ENCODE measurements around the gene CDC42EP4.

CDC42EP4 gene

DNA sequence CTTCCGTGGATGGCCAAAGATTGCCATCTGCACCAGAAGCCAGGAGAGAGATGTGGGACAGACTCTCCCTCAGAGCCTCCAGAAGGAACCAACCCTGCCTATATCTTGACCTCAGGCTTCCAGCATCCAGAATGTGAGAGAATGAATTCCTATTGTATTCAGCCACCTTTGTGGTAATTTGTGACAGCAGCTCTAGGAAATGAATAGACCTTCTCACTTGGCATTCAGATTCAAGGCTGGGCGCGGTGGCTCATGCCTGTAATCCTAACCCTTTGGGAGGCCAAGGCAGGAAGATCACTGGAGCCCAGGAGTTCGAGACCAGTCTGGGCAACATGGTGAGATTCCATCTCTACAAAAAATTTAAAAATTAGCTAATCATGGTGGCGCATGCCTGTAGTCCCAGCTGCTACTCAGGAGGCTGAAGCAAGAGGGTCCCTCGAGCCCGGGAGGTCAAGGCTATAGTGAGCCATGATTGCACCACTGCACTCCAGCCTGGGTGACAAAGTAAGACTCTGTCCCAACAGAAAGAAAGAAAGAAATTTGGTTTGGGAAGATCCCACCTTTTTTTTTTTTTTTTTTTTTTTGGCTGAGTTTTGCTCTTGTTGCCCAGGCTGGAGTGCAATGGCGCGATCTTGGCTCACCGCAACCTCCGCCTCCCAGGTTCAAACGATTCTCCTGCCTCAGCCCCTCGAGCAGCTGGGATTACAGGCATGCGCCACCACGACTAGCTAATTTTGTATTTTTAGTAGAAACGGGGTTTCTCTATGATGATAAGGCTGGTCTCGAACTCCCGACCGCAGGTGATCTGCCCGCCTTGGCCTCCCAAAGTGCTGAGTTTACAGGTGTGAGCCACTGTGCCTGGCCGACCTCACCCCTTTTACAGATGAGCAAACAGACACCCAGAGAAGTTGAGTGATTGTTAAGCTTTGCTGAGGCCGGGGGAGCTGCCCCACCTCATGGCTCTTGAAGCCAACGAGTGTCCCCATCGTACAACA is 45.9 kb downstream of the CDC42EP4 start:
- intact Hi-C loops (cut with DNase I): no loop called here
- peak in 3 of 10 donors; percentile 43 to 52 (median 52) for DNase-seq

DNA sequence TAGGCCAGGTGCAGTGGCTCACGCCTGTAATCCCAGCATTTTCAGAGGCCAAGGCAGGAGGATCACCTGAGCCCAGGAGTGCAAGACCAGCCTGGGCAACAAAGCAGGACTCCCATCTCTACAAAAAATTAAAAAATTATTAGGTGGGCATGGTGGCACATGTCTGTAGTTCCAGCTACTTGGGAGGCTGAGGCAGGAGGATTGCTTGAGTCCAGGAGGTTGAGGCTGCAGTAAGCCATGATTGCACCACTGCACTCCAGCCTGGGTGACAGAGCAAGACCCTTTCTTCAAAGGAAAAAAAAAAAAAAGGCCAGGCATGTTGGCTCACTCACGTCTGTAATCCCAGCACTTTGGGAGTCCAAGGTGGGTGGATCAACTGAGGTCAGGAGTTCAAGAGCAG is 47.4 kb downstream of the CDC42EP4 start:
- DNase-seq: peak in 2 of 10 donors; percentile 31 to 67
- intact Hi-C loops (cut with DNase I): loop anchor here (5.0 kb wide), 1 partner anchor 48 kb away; the partner anchor contains the start of gene CDC42EP4

GRCh38 chr17:73262676-73263642 is 48.8 kb downstream of the CDC42EP4 start:
- intact Hi-C loops (cut with DNase I): loop anchor here (5.0 kb wide), 1 partner anchor 49 kb away; the partner anchor contains the start of gene CDC42EP4
- peak in 4 of 10 donors; percentile 37 to 86 (median 72) for DNase-seq

DNA sequence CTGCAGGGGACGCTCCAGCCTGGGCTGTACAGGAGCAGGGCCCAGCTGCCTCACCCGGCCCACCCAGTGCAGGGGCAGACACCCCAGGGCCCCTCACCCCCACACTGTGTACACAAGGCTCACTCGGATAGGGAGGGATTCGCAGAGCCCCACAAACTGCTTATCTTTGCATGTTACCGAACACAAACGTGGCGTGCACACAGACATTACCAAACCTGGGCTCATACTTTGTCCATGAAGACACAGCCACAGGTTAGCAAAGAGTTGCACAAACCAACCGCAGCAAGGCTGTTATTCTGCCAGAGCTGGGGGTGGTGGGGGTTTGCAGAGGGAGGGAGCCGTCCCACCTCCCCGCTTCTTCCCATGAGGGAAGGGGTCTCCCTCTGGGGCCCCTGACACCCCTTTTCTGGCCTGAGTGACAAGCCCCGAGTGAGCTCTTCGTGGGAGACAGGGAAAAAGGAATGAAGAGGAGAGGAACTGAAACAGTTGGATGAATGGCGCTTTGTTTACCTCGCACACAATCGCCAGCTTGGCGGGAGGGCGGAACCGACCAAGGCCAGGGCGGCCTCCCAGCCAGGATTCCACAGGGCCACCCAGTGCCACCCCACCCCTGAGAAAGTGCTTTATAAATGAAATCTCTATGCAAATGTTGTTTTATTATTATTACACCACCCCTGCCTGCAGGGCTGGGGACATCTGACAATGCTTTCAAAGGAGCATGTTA is 49.7 kb downstream of the CDC42EP4 start:
- intact Hi-C loops (cut with DNase I): loop anchor here (5.0 kb wide), 1 partner anchor 50 kb away; the partner anchor contains the start of gene CDC42EP4
- peak in 9 of 10 donors; percentile 43 to 94 (median 70) for DNase-seq

DNA sequence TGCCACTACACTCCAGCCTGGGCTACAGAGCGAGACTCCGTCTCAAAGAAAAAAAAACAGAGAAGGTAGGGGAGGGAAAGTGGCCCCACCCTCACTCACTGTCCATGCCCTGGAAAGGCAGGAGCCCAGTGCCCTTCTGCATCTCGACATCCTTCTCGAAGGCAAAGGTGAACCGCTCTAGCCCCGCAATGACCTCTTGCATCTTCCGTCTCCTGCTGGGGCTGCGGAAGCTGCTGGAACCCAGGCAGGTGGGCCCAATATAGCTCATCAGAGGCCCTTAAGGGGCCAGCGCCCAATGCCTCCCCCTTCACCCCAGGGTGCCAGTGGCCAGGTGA is 50.2 kb downstream of the CDC42EP4 start, which contains the start of gene CPSF4L:
Gene CPSF4L (minus strand): TSS at position 264 of the 335 bp plus-strand sequence. CDS start 62 bp downstream, at position 202.
- DNase-seq: no peak
- intact Hi-C loops (cut with DNase I): loop anchor here (5.0 kb wide), 1 partner anchor 51 kb away; the partner anchor contains the start of gene CDC42EP4

DNA sequence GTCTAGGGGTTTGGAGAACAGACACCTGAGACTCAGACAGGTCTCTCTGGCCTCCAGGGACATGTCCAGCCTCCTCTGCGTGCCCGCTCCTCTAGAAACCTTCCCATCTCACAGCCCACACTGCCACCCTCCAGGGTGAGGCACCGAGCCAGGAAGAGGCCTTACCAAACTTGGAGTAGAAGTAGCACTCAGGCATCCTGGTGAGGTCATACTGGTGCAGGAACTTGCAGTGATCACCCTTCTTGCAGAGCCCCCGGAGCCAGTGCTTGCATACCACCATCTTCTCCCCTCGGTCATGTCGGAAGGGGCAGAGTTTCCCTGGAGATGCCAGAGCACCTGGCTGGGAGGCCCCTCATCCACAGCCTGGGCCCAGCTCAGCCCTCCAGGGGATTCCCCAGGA is 54.3 kb downstream of the CDC42EP4 start:
- DNase-seq: no peak
- intact Hi-C loops (cut with DNase I): loop anchor here (5.0 kb wide), 1 partner anchor 530 kb away; no protein-coding TSS in a partner anchor

GRCh38 chr17:73256220-73256619 is 55.6 kb downstream of the CDC42EP4 start:
- no peak for DNase-seq

DNA sequence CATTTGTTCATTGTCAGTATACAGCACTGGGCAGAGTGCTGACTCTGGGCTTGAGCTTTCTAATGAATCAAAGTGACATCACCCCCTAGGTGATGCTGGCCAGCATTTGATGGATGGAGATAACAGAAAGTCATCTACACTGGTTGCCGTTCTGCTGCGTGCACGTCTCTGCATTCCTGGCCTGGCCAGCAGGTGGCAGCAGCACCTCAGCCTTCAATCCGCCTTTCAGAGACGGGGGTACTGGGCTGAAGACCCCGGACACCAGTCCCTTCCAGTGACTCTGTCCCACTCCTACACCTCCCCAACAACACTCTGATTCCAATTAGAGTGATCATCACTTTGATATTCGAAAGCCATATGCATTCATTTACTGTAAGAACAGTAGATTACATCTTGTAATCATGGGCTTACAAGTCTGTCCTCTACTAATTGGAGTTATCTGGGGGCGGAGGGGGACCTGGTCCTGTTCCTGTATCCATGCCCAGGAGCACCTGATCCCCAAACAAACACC is 56.1 kb downstream of the CDC42EP4 start:
- intact Hi-C loops (cut with DNase I): loop anchor here (1.0 to 5.0 kb wide), 2 partner anchors 115 to 528 kb away; no protein-coding TSS in a partner anchor
- DNase-seq: peak in 8 of 10 donors; percentile 49 to 92 (median 74)

More at GRCh38 chr17:73256220-73256619, 55.6 kb downstream of the CDC42EP4 start:
- intact Hi-C loops (cut with DNase I): loop anchor here (1.0 to 5.0 kb wide), 2 partner anchors 114 to 529 kb away; no protein-coding TSS in a partner anchor

GRCh38 chr17:73251871-73252270 is 59.9 kb downstream of the CDC42EP4 start:
- DNase-seq: no peak
- intact Hi-C loops (cut with DNase I): no loop called here

DNA sequence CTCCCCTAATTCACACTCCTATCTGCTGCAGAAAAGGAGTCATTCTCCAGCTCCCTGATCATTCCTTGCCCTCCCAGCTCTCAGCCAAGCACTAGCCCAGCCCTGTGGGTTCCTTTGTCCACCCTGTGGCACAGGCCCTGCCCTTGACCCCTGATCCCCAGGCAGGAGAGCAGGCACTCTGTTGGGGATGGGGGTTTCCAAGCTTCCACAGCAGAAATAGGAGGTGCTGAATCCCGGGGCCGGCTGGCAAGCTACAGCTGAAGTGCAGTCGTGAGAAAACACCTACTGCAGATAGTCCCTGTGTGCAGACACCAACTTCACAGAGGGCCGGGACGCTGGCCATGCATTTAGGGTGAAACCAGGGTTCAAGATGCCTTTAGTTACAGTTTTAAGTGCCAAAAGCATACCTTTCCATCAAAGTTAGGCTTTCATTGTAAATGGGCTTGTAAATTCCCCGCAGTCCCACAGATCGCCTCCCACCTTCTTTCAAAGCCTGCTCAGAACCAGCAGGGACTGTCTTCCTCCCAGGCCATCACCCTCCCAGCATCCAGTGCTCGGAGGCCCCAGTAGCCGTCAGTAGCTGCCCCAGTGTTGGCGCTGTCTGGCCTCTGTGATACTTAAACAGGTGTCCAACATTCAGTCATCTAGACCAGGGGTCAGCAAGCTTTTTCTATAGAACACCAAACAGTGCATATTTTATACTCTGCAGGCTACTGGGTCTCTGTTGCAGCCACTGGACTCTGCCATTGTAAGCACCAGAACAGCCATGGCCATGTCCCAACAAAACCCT is 60.8 kb downstream of the CDC42EP4 start:
- DNase-seq: no peak
- intact Hi-C loops (cut with DNase I): no loop called here

DNA sequence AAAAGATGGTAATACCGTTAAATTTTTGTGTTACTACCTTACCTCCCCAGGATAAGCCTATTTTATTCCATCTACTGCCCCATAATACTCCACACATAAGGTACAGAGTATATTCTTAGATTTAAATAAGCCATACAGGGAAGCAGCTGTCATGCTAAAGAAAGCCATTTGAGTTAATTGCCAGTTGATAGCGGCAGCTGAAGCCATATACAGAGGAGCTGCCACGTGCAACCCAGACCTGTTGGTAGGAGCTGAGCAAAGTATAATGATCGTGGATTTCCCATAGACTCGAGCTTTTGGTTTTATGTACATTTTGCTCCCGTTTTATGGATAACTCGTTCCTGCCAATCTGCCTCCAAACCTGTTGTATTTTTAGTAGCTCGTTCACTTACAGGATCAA is 62.1 kb downstream of the CDC42EP4 start:
- DNase-seq: no peak
- intact Hi-C loops (cut with DNase I): no loop called here

GRCh38 chr17:73248532-73248931 is 63.3 kb downstream of the CDC42EP4 start:
- intact Hi-C loops (cut with DNase I): no loop called here
- no peak for DNase-seq

- intact Hi-C loops (cut with DNase I): no loop called here
- no peak for DNase-seq
Measured at GRCh38 chr17:73247726-73248125, 64.1 kb downstream of the CDC42EP4 start.

- DNase-seq: no peak
- intact Hi-C loops (cut with DNase I): no loop called here
Measured at GRCh38 chr17:73240561-73240960, 71.2 kb downstream of the CDC42EP4 start.

- DNase-seq: no peak
- intact Hi-C loops (cut with DNase I): no loop called here
Measured at GRCh38 chr17:73237714-73238113, 74.1 kb downstream of the CDC42EP4 start.

GRCh38 chr17:73234736-73235135 is 77.1 kb downstream of the CDC42EP4 start:
- intact Hi-C loops (cut with DNase I): no loop called here
- no peak for DNase-seq
